WTC11 (cell line): ENCODE data around the gene DERL2. TPM values are rescaled to one million over a fixed set of nuclear protein-coding genes. Genes with fewer than 3 reads are reported as not detected.

Experiments
- ATAC-seq: fragments of 200-7000 bp; cut with Tn5 transposase; 2 replicates; pipeline ENCODE4 v1.10.0; 2021; ENCODE audit warnings: mild to moderate bottlenecking, moderate library complexity
- CTCF ChIA-PET: fragments of 300-600 bp; sonication (Branson Sonifier 250); formaldehyde crosslinking; loops from one replicate; lab custom pipeline; 2021; ENCODE audit warnings: antibody characterized with exemption; lab: Charles Lee
- POLR2A ChIA-PET: fragments of 350-600 bp; sonication (Branson Sonifier 250); formaldehyde crosslinking; loops from one replicate; lab custom pipeline; 2021; ENCODE audit warnings: antibody characterized with exemption; lab: Charles Lee
- DNase-seq: peaks from one replicate; pipeline ENCODE4 v3.0.0; 2021; ENCODE audit warnings: low spot score
- H3K27ac Mint-ChIP-seq: 2 replicates; pipeline ENCODE4 v1.8.0; 2021; ENCODE audit warnings: mixed read lengths
- H3K27me3 Mint-ChIP-seq: 2 replicates; pipeline ENCODE4 v1.8.0; 2021; ENCODE audit warnings: low read depth, mild to moderate bottlenecking, moderate library complexity, mixed read lengths
- H3K36me3 Mint-ChIP-seq: 2 replicates; pipeline ENCODE4 v1.8.0; 2021; ENCODE audit warnings: mixed read lengths
- H3K4me1 Mint-ChIP-seq: 2 replicates; pipeline ENCODE4 v1.8.0; 2022; ENCODE audit warnings: mixed read lengths
- H3K4me3 Mint-ChIP-seq: 2 replicates; pipeline ENCODE4 v1.8.0; 2021; ENCODE audit warnings: mild to moderate bottlenecking, moderate library complexity, mixed read lengths
- H3K9me3 Mint-ChIP-seq: 2 replicates; pipeline ENCODE4 v1.8.0; 2021; ENCODE audit warnings: mixed read lengths
- CDX4 ChIP-seq: fragments of 250-450 bp; sonication (Bioruptor Pico); IDR thresholded peaks from 2 replicates; pipeline ENCODE4 v1.9.0; 2021; ENCODE audit warnings: moderate library complexity, mild to moderate bottlenecking, inconsistent platforms, borderline replicate concordance
- E2F4 ChIP-seq: sonication (generic); formaldehyde crosslinking; IDR thresholded peaks from 2 replicates; pipeline ENCODE4 v1.8.1; 2022; ENCODE audit warnings: low read depth, mild to moderate bottlenecking, moderate library complexity, missing genetic modification reagents, borderline replicate concordance
- E2F5 ChIP-seq: sonication (generic); formaldehyde crosslinking; IDR thresholded peaks from 2 replicates; pipeline ENCODE4 v1.8.1; 2022; ENCODE audit warnings: mild to moderate bottlenecking, moderate library complexity, missing genetic modification reagents
- ESRRA ChIP-seq: sonication (generic); formaldehyde crosslinking; IDR thresholded peaks from 2 replicates; pipeline ENCODE4 v1.8.1; 2022; ENCODE audit warnings: mild to moderate bottlenecking, missing genetic modification reagents, borderline replicate concordance
- GABPB1 ChIP-seq: sonication (generic); formaldehyde crosslinking; IDR thresholded peaks from 2 replicates; pipeline ENCODE4 v1.8.1; 2023; ENCODE audit warnings: mild to moderate bottlenecking, missing genetic modification reagents
- HMGXB4 ChIP-seq: sonication (generic); formaldehyde crosslinking; IDR thresholded peaks from 2 replicates; pipeline ENCODE4 v1.8.1; 2023; ENCODE audit warnings: mild to moderate bottlenecking, moderate library complexity, missing genetic modification reagents
- NR2C2 ChIP-seq: sonication (generic); formaldehyde crosslinking; IDR thresholded peaks from 2 replicates; pipeline ENCODE4 v1.8.0; 2022; ENCODE audit warnings: mild to moderate bottlenecking, missing genetic modification reagents
- NR3C1 ChIP-seq: sonication (generic); formaldehyde crosslinking; conservative IDR thresholded peaks from 2 replicates; pipeline ENCODE4 v1.8.1; 2023; ENCODE audit warnings: low read depth, mild to moderate bottlenecking, missing genetic modification reagents
- PRRX2 ChIP-seq: fragments of 250-450 bp; sonication (Bioruptor Pico); IDR thresholded peaks from 2 replicates; pipeline ENCODE4 v1.8.0; 2021; ENCODE audit warnings: mild to moderate bottlenecking
- SMAD3 ChIP-seq: sonication (generic); formaldehyde crosslinking; IDR thresholded peaks from 2 replicates; pipeline ENCODE4 v1.8.0; 2022; ENCODE audit warnings: missing genetic modification reagents, mild to moderate bottlenecking, borderline replicate concordance
- SP1 ChIP-seq: sonication (generic); formaldehyde crosslinking; conservative IDR thresholded peaks from 2 replicates; pipeline ENCODE4 v1.8.1; 2022; ENCODE audit warnings: missing genetic modification reagents
- TEAD1 ChIP-seq: sonication (generic); formaldehyde crosslinking; IDR thresholded peaks from 2 replicates; pipeline ENCODE4 v1.8.0; 2022; ENCODE audit warnings: mild to moderate bottlenecking, missing genetic modification reagents
- USF2 ChIP-seq: sonication (generic); formaldehyde crosslinking; IDR thresholded peaks from 2 replicates; pipeline ENCODE4 v1.8.1; 2023; ENCODE audit warnings: mild to moderate bottlenecking, missing genetic modification reagents, moderate library complexity
- ZNF263 ChIP-seq: sonication (generic); formaldehyde crosslinking; IDR thresholded peaks from 2 replicates; pipeline ENCODE4 v1.8.1; 2022; ENCODE audit warnings: low read depth, mild to moderate bottlenecking, moderate library complexity, missing genetic modification reagents
- ZNF425 ChIP-seq: fragments of 250-450 bp; sonication (Bioruptor Pico); conservative IDR thresholded peaks from 2 replicates; pipeline ENCODE4 v1.9.0; 2021; ENCODE audit warnings: mild to moderate bottlenecking
- total RNA-seq: library from RNA; stranded (reverse); gene quantifications from 3 replicates; pipeline ENCODE4 v1.2.3, GENCODE V29; 2021

Gene DERL2
- total RNA-seq, 1 experiment from 2014 or later: 47.1 TPM

GRCh38 chr17:5500589-5501391, 14.8 kb upstream of the DERL2 start:
- Mint-ChIP-seq H3K36me3 (no peaks in the 10 kb centered on the region), H3K4me3 (peak overlapping the region; percentile 96), H3K4me1 (peaks cover 10% of the 10 kb centered on the region), H3K27ac (peak overlapping the region; percentile 81; the same call in 1 of the 2 replicates), H3K27me3 (peaks cover 65% of the 10 kb centered on the region), H3K9me3 (no peaks in the 10 kb centered on the region)
- CTCF ChIA-PET: interaction anchor here (0.7 to 2.4 kb wide), 8 partner anchors 13 to 935 kb away, joined by 3 to 15 read pairs (median 5); partner anchors contain the start of genes C1QBP, DERL2, DHX33 and MIS12
- POLR2A ChIA-PET: interaction anchor here (0.6 to 2.5 kb wide), 8 partner anchors 10 to 533 kb away, joined by 3 to 24 read pairs (median 3); partner anchors contain the start of genes DERL2, DHX33, MIS12 and NUP88
- no peak for TF ChIP-seq SMAD3 (CRISPR knock-in tag)
- TF ChIP-seq NR2C2: no peak
- TF ChIP-seq ZNF425 (CRISPR knock-in tag): no peak
- no peak for TF ChIP-seq ESRRA
- TF ChIP-seq USF2: no peak
- no peak for TF ChIP-seq ZNF263 (CRISPR knock-in tag)
- TF ChIP-seq GABPB1 (CRISPR knock-in tag): no peak
- no peak for TF ChIP-seq CDX4 (CRISPR knock-in tag)
- TF ChIP-seq E2F4 (CRISPR knock-in tag): no peak
- TF ChIP-seq TEAD1 (CRISPR knock-in tag): peak; percentile 59; the same call in 1 of the 2 replicates
- TF ChIP-seq E2F5 (CRISPR knock-in tag): 0 out of 2 replicates have a peak, but pooled peaks have one; percentile 35
- peak; percentile 84 for TF ChIP-seq SP1 (CRISPR knock-in tag)
- 0 out of 2 replicates have a peak, but pooled peaks have one; percentile 46 for TF ChIP-seq HMGXB4
- ATAC-seq (peak; percentile 97), DNase-seq (peak; percentile 98)

- H3K27ac Mint-ChIP-seq: peak overlapping the region; percentile 81; the same call in 1 of the 2 replicates
Observed at GRCh38 chr17:5500247-5500588, 14.2 kb upstream of the DERL2 start.

More at GRCh38 chr17:5500247-5500588, 14.2 kb upstream of the DERL2 start:
- CTCF ChIA-PET: interaction anchor here (1.4 to 2.4 kb wide), 7 partner anchors 12 to 936 kb away, joined by 4 to 15 read pairs (median 5); partner anchors contain the start of genes C1QBP, DERL2, DHX33 and MIS12
- Mint-ChIP-seq H3K9me3 (no peaks in the 10 kb centered on the region), H3K4me1 (peaks cover 10% of the 10 kb centered on the region), H3K4me3 (peak overlapping the region; percentile 96), H3K27me3 (peaks cover 67% of the 10 kb centered on the region), H3K36me3 (no peaks in the 10 kb centered on the region)
- POLR2A ChIA-PET: interaction anchor here (0.7 to 2.5 kb wide), 5 partner anchors 14 to 532 kb away, joined by 3 to 24 read pairs (median 3); partner anchors contain the start of genes DERL2, DHX33, MIS12 and NUP88
- no peak for DNase-seq
- no peak for ATAC-seq
- TF ChIP-seq NR3C1: 0 out of 2 replicates have a peak, but pooled peaks have one; percentile 21
- TF ChIP-seq PRRX2: no peak
- TF ChIP-seq, all 79 proteins: peak for 1
